Measurements from ENCODE around the gene LPCAT3.
"Not testable (repeated sequence)": the region's sequence is repeated elsewhere in the genome, so short reads cannot be mapped to it uniquely, and the experiment has no call there.

Gene LPCAT3

DNA sequence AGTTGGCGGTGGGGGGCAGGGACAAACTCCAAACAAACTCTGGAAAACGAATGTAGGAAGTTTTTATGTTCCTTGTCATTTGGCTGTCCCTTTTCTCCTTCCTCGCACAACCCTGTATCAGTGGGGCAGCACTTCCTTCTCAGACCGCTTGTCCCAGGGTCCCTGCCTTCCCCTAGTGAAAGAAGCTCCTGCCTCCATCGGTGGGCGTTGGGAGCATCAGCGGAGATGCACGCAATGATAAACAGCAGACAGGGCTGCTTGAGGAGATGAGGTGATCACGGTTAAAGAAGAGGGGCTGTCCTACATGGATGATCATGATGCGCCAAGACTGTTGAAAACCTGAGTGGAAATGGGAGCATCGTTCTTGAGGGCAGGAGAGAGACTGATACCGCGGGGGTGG lies 42.9 kb upstream of the LPCAT3 start:
- TF ChIP-seq, protein P1, sequence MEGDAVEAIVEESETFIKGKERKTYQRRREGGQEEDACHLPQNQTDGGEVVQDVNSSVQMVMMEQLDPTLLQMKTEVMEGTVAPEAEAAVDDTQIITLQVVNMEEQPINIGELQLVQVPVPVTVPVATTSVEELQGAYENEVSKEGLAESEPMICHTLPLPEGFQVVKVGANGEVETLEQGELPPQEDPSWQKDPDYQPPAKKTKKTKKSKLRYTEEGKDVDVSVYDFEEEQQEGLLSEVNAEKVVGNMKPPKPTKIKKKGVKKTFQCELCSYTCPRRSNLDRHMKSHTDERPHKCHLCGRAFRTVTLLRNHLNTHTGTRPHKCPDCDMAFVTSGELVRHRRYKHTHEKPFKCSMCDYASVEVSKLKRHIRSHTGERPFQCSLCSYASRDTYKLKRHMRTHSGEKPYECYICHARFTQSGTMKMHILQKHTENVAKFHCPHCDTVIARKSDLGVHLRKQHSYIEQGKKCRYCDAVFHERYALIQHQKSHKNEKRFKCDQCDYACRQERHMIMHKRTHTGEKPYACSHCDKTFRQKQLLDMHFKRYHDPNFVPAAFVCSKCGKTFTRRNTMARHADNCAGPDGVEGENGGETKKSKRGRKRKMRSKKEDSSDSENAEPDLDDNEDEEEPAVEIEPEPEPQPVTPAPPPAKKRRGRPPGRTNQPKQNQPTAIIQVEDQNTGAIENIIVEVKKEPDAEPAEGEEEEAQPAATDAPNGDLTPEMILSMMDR (IDR thresholded peaks at IDR 0.05; ENCODE audit: extremely low read depth, insufficient read depth, missing control alignments), result no peak
- in situ Hi-C loops (cut with MboI; ENCODE audit: low pct_unique_long_range_greater_than_20kb, low sequenced_read_pairs, unreplicated experiment), result no loop called here
- DNase-seq (ENCODE audit: low spot score), result no peak

DNA sequence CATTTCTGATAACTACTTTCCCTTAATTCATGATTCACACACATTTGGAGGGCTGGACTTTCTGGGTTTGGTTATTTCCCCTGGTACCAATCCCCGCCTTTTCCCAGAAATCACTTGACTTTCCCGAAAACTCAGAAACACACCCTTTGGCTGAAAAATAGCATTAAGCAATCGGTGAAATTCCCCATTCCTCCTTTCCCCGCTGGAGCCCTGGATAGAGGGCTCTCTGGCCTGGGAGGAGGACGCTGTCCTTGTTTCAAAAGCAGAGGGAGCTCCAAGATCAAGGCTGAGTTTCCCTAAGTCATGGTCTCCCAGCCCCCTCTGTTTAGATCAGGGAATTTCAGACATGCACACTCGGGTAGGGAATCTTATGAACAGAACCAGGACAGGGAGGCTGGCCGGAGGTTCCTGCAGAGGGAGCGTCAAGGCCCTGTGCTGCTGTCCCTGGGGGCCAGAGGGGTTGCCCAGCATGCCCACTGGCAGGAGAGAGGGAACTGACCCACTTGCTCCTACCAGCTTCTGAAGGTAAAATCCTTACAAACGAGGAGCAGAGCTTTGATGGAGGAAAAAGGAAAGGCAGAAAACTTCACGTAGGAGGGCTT lies 42.2 kb upstream of the LPCAT3 start, which contains the start of gene C1S:
Gene C1S, plus strand, starts transcription at position 366 of the 602 bp plus-strand sequence. CDS start 1,195 bp downstream, outside the sequence.
- in situ Hi-C loops (cut with MboI; ENCODE audit: low pct_unique_long_range_greater_than_20kb, low sequenced_read_pairs, unreplicated experiment), result no loop called here
- no peak for DNase-seq (ENCODE audit: low spot score)
- TF ChIP-seq, protein P1 (IDR thresholded peaks at IDR 0.05; ENCODE audit: extremely low read depth, insufficient read depth, missing control alignments), result no peak

DNA sequence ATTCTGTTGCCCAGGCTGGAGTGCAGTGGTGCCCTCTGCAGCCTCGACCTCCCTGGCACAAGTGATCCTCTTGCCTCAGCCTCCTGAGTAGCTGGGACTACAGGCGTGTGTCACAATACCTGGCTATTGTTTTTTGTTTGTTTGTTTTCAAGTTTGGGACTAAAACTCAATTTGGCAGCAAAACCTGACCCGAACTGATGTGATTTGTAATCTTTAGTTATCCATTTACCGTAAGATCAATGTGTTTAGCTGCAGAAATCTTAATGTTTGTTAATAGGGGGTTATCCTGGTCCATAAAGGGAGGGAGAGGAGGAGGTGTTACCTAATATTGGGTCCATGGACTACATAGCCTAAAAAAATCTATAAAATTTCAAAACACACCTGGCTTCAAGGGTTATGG lies 41.5 kb upstream of the LPCAT3 start:
- TF ChIP-seq, protein P1 (IDR thresholded peaks at IDR 0.05; ENCODE audit: extremely low read depth, insufficient read depth, missing control alignments), result no peak
- in situ Hi-C loops (cut with MboI; ENCODE audit: low pct_unique_long_range_greater_than_20kb, low sequenced_read_pairs, unreplicated experiment), result no loop called here
- no peak for DNase-seq (ENCODE audit: low spot score)

DNA sequence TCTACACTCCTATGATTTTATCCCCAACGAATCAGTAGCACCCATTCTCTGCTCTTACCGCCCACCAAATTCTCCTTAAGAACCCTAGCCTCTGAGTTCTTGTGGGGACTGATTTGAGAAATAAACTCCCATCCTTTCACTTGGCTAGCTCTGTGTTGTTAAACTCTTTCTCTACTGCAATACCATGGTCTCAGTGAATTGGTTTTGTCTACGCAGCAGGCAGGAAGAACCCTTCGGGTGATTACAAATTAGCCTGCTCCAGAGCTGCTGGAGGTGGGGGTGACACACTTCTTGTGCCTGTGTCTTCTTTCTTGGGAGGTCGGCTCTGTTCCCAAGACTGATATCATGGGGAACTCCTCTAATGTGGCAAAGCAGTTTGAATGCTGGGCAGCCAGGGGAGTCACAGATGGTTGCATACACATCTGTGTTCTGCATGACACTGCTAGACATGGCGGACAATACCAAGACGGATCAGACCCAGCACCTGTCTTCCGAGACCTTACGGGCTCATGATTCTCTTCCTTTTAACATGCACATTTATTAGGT lies 40.6 kb upstream of the LPCAT3 start:
- DNase-seq (ENCODE audit: low spot score), result no peak
- TF ChIP-seq, protein P1 (IDR thresholded peaks at IDR 0.05; ENCODE audit: extremely low read depth, insufficient read depth, missing control alignments), result no peak
- in situ Hi-C loops (cut with MboI; ENCODE audit: low pct_unique_long_range_greater_than_20kb, low sequenced_read_pairs, unreplicated experiment), result no loop called here

DNA sequence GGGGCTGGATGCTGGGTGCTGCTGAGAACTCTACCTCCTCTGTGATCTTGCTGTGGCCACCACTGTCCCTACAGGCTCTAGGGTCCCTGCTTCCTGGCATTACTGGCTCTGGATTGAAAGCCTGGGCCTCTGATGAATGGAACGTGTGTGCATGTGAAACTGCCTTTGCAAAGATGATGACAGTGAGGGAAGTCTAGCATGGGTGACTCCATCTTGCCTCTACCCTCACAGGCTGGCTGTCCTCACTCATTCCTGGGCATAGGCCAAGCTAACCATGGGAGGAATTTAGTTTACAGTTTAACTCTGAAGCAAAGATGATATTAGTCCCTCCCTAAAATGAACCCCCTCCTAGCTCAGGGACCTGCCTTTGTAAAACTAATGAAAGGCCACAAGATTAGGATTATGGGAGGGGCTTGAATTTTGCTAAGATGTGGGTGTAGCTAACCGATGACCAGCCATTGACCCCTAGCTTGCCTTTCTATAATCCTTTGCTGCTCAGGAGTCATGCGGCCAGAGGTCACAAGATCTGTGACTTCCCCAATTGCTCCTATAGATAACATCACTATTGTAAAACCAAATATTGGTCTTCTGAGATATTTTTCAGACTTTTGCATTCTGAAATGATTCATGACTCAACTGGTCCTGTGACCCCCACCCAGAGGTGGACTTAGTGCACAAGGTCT lies 40.0 kb upstream of the LPCAT3 start:
- in situ Hi-C loops (cut with MboI; ENCODE audit: low pct_unique_long_range_greater_than_20kb, low sequenced_read_pairs, unreplicated experiment), result no loop called here
- DNase-seq (ENCODE audit: low spot score), result no peak
- TF ChIP-seq, protein P1 (IDR thresholded peaks at IDR 0.05; ENCODE audit: extremely low read depth, insufficient read depth, missing control alignments), result no peak

DNA sequence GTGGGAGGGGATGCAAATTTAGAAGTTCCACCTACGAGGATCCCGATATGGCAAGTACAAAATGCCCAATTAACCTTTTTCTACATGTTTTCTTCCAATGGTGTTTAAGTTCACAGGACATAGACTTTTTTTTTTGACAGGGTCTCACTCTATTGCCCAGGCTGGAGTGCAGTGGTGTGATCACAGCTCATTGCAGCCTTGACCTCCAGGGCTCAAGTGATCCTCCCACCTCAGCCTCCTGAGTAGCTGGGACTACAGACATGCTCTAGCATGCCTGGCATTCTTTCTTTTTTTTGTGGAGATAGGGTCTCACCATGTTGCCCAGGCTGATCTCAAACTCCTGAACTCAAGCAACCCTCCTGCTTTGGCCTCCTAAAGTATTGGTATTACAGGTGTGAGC lies 37.5 kb upstream of the LPCAT3 start:
- in situ Hi-C loops (cut with MboI; ENCODE audit: low pct_unique_long_range_greater_than_20kb, low sequenced_read_pairs, unreplicated experiment); DNase-seq (ENCODE audit: low spot score): not testable (repeated sequence)

DNA sequence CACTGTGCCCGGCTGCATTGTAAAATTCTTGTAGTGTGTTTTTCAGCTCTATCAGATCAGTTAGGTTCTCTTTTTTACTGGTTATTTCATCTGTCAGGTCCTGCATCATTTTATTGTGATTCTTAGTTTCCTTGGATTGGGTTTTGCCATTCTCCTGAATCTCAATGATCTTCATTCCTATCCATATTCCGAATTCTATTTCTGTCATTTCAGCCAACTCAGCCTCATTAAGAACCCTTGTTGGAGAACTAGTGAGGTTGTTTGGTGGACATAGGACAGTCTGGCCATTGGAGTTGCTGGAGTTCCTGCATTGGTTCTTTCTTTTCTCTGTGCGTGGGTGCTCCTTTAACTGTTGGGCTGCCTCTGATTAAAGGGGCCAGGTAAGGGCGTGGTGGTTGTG lies 36.6 kb upstream of the LPCAT3 start:
- TF ChIP-seq, protein P1 (IDR thresholded peaks at IDR 0.05; ENCODE audit: extremely low read depth, insufficient read depth, missing control alignments), result no peak
- no peak for DNase-seq (ENCODE audit: low spot score)
- in situ Hi-C loops (cut with MboI; ENCODE audit: low pct_unique_long_range_greater_than_20kb, low sequenced_read_pairs, unreplicated experiment), result no loop called here

DNA sequence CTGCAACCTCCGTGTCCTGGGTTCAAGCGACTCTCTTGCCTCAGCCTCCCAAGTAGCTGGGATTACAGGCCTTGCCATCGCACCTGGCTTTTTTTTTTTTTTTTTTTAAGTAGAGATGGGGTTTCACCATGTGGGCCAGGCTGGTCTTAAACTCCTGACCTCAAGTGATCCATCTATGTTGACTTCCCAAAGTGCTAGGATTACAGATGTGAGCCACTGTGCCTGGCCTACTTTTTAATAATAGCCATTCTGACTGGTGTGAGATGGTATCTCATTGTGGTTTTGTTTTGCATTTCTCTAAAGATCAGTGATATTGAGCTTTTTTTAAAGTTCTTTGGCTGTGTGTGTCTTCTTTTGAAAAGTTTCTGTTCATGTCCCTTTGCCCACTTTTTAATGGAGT lies 31.7 kb upstream of the LPCAT3 start:
- not testable (repeated sequence) for DNase-seq (ENCODE audit: low spot score)

DNA sequence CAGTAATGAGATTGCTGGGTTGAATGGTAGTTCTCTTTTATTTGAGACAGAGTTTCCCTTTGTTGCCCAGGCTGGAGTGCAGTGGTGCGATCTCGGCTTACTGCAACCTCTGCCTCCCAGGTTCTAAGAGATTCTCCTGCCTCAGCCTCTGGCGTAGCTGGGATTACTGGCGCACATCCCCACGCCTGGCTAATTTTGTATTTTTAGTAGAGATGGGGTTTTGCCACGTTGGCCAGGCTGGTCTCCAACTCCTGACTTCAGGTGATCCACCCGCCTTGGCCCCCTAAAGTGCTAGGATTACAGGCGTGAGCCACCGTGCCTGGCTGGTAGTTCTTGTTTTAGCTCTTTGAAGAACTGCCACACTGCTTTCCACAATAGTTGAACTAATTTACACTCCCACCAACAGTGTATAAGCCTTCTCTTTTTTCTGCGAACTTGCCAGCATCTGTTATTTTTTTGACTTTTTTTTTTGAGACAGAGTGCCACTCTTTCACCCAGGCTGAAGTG lies 31.2 kb upstream of the LPCAT3 start:
- in situ Hi-C loops (cut with MboI; ENCODE audit: low pct_unique_long_range_greater_than_20kb, low sequenced_read_pairs, unreplicated experiment); DNase-seq (ENCODE audit: low spot score): not testable (repeated sequence)

More for the DNA sequence above, 31.7 kb upstream of the LPCAT3 start:
- in situ Hi-C loops (cut with MboI; ENCODE audit: low pct_unique_long_range_greater_than_20kb, low sequenced_read_pairs, unreplicated experiment), result not testable (repeated sequence)
